ENCODE results near the gene IL37.
"Not testable (repeated sequence)": the region's sequence is repeated elsewhere in the genome, so short reads cannot be mapped to it uniquely, and the experiment has no call there.

IL37 gene

GRCh38 chr2:112889976-112890375 lies 21.0 kb upstream of the IL37 start:
- no peak for DNase-seq (ENCODE audit: low read depth in 2 of 2)

DNA sequence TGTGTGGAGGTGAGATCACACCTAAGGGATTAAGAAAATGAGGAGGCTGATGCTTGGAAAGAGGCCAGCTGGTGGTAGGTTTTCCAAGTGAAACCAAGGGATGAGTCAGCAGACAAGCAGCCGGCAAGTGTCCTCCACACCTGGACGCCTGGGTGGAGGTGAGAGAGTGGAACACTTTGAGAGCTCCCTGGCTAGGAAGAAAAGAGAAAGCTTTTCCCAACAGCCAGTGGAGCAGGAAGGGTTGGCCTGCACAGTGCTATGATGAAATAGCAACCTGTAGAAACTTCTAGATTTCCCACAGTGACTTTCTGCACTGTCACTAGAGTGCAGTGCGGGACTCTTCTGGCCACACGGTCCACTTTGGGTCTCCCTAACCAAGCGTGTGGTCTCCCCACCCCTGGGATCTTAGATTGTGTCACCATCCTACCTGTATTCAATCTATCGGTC lies 19.6 kb upstream of the IL37 start:
- DNase-seq (ENCODE audit: low read depth in 2 of 2), result no peak

DNA sequence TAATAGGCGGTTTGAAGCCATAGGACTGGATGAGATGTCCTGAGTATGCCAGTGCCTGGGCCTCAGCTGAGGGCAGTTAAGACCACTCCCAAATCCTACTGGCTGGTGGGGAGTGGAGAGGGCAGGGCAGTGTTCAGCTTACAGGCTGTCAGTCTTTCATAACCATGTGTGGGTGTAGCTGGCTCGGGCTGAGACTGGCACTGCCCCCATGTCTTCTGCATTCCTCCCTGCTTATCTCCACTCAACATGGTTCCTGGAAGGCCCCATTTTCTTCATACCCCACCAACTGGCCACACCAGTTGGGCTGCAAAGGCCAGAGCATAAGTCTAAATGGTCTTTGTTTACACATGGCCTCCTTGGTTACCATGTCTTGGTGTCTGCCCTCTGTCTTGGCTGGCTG lies 17.2 kb upstream of the IL37 start:
- no peak for DNase-seq (ENCODE audit: low read depth in 2 of 2)

- DNase-seq (ENCODE audit: low read depth in 2 of 2), result no peak
Observed at GRCh38 chr2:112896909-112897623, 13.9 kb upstream of the IL37 start.

GRCh38 chr2:112897624-112897978 lies 13.4 kb upstream of the IL37 start:
- no peak for DNase-seq (ENCODE audit: low read depth in 2 of 2)

DNA sequence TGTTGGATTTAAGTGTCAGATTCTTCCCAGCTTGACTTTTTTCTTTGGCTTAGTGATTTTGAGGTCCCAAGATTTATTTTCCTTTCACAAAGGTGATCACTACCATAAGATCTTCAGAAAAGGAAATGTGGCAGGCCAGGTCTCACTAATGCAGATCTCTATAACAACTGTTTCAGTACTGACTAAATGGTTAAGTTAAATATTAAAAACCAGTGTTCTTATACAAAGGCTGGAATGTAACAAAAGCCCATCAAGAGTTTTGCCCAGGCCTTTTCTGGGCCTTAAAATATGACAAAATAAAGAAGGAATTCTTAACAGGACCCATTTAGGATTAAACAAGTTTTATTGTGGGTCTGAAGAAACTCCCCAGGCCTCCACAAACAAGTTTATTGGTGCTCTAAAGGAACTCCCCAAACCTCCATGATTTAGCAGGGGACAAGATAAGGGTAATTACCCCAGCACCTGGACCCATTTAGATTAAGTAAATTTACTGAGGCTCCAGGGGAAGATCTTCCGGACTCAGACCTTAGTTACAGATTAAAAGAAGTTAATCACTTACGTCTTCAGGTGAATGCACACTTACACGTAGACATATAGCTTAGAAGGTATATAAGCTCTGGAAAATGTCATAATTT lies 9.4 kb upstream of the IL37 start:
- DNase-seq (ENCODE audit: low read depth in 2 of 2), result not testable (repeated sequence)

DNA sequence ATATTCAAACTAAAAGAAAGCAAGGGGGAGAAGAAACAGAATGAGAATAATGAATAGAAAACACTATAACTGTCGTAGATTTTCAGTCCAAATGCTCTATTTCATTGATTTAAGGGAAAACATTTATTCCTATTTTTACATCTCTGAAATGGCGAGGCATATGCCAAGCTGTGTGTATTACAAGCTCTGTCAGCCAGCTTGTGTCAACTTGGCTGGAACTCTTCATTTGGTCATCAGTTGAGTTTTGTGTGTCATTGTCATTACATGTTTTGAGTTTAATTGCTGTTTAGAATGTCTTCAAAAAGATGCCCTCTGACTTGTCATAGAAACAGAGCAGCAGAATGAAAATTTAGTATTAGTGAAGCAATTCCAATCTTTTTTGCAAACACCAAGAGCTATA lies 8.1 kb upstream of the IL37 start:
- DNase-seq (ENCODE audit: low read depth in 2 of 2), result no peak

DNA sequence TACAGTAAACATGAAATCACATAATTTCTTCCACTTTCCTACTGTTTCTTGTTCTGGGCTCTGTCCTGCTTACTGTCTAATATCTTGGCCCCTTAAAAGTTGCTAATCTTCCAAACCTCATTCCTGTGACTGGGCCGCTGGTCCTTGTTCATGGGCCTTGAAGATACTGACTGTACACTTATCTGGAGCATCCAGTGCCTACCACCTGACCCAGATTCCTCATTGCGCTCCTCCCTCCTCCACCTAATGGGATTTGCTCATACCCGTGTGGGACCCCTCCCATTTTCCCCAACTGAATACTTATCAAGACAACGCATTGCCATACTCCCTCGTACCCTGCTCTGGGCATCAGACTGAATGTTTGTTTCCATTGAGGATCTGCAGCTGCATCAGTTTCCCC lies 6.1 kb upstream of the IL37 start:
- no peak for DNase-seq (ENCODE audit: low read depth in 2 of 2)

DNA sequence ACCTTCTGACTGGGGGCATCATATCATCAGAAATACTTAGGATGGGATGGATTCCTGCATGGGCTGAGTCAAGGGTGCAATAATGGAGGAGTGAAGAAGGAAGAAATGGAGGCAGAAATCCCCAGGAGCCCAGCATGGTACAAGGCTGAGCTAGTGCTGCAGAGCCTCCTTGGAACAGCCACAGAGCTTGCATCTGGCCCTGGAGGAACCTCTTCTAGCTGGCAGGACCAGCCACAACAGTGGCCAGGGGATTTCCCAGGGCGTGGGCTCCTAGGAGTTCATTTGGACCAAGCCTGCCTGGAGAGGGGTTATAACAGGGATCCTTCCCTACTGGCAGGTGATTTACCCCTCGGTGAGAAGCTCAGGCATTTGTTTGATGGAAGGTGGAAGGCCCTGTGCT lies 4.7 kb upstream of the IL37 start:
- no peak for DNase-seq (ENCODE audit: low read depth in 2 of 2)

GRCh38 chr2:112907001-112907949 lies 3.7 kb upstream of the IL37 start:
- no peak for DNase-seq (ENCODE audit: low read depth in 2 of 2)

DNA sequence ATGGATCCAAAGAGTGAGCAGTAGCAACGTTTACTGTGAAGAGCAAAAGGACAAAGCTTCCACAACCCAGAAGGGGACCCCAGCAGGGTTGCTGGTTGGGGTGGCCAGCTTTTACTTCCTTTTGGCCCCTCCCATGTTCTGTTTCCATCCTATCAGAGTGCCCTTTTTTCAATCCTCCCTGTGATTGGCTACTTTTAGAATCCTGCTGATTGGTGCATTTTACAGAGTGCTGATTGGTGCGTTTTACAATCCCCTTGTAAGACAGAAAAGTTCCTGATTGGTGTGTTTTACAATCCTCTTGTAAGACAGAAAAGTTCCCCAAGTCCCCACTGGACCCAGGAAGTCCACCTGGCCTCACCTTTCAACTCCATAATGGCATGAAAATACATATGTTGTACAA lies 2.4 kb upstream of the IL37 start:
- DNase-seq (ENCODE audit: low read depth in 2 of 2), result not testable (repeated sequence)

GRCh38 chr2:112910219-112910618 lies 746 bp upstream of the IL37 start:
- no peak for DNase-seq (ENCODE audit: low read depth in 2 of 2)

DNA sequence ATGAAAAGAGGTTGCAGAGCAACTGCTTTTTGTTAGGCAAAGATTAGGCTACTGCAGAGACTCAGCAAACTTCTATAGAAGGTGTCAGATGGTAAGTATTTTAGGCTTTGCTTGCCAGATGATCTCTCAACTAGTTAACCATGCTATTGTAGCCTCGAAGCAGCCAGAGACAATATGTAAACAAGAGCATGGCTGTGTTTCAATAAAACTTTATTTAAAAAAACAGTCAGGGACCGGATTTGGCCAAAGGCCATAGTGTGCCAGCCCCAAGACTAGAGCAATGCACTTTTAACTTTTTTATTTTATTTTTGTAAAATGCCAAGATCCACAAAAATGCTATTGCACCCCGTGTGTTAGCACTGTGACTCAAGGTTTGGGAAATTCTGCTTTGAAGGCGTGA lies 1.4 kb downstream of the IL37 start:
- no peak for DNase-seq (ENCODE audit: low read depth in 2 of 2)

GRCh38 chr2:112915300-112916144 lies 4.6 kb downstream of the IL37 start:
- DNase-seq (ENCODE audit: low read depth in 2 of 2), result peak in 1 of 2 experiments; percentile 15

DNA sequence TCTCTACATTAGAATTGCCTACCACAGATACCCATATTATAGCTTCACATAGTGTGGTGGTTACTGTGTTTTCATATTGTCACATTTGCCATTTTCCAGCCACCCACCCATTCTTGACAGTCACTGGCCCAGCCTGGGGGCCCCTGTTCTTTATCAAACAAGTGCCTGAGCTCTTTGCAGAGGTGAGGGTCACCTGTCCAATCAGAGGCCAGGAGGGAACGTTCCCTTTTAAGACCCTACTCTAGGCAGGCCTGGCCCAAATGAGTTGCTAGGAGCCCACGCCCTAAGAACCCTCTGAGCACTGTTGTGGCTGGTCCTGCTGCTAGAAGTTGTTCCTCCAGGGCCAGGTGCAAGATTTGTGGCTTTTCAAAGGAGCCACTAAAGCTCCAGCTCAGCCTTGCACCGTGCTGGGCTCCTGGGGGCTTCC lies 5.2 kb downstream of the IL37 start:
- no peak for DNase-seq (ENCODE audit: low read depth in 2 of 2)

DNA sequence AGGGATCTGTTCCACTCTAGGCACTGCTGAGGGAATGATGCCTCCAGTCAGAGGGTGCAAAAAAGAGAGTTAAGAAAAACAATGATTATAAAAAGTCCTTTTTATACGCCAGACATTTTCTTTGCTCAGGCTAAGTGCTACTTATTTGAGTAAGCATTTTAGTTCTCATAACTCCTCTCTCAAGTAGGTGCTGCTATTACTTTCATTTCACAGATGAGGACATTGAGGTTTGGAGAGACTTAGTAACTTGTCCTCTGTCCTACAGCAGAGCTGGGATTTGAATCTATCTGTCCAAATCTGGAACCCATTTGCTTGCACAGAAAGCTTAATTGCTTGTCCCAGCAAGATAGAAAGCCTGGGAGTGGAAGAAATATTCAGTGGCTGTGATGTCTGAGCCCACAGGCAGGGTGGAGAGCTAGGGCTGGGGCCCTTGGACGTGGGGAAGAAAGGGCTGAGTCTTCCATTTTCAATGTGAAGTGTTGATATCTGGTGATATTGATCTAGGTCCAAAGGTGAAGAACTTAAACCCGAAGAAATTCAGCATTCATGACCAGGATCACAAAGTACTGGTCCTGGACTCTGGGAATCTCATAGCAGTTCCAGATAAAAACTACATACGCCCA lies 5.8 kb downstream of the IL37 start:
- DNase-seq (ENCODE audit: low read depth in 2 of 2), result no peak

- DNase-seq (ENCODE audit: low read depth in 2 of 2), result no peak
Observed at GRCh38 chr2:112917856-112918255, 6.9 kb downstream of the IL37 start.

DNA sequence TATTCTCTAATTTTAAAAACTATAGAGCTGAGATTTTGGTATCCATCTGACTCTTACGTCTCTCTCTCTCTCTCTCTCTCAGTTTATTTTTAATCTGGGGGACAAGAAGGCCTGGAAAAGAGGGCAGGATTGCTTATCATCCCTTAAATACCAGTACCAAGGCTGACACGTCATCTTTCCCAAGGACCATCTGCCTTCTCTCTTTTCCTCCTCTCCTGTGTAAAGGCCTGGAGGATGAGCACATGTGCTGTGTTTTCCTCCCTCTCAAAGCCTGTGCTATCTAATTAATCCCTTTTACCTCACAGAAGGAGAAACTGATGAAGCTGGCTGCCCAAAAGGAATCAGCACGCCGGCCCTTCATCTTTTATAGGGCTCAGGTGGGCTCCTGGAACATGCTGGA lies 7.3 kb downstream of the IL37 start:
- DNase-seq (ENCODE audit: low read depth in 2 of 2), result no peak

DNA sequence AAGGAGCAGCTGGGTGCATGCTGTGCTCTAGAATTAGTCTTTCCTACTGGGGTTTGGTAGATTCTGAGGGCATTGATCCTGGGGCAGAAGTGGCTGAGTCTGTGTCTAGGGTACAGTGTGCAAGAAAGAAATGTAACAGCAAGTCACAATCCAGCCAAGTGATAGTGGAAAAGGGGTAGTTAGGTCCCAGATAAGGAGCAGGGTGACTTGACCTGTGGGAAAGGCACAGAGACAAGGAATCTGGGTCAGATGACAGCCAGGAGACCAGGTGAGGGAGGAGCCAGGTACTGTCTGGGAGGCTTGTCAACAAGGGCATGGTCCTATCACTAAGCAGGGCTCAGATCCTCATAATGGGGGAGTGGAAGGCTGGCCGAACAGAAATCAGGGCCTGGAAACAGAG lies 8.1 kb downstream of the IL37 start:
- no peak for DNase-seq (ENCODE audit: low read depth in 2 of 2)

DNA sequence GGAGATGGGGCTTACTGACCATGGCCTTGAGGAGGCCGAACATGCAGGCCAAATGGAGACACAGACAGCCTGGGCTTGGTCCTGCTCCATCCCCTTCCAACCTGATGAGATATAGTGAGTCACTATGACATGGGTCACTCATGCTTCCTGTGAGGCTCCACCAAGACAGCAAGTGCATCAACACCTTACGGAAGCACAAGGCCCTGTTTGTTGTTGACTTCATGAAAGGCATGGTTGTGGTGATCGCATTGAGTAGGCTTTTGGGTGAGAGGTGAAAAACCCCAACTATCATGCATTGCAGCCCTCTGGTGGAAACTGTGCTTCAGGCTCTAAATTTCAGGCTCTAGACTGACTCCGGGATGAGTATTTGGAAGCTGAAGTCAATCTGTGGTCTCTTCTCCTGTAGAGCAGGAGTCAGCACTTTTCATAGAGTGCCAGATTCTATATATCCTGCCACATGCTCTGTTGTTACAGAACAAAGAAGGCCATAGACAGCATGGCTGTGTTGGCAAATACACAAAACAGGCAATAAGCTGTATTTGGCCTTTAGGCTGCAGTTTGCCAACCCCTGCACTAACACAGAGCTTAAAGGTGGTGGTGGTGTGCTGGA lies 10.1 kb downstream of the IL37 start:
- DNase-seq (ENCODE audit: low read depth in 2 of 2), result no peak

- DNase-seq (ENCODE audit: low read depth in 2 of 2), result no peak
Observed at GRCh38 chr2:112921982-112922381, 11.0 kb downstream of the IL37 start.
